Measurements from ENCODE around the gene MED12. TPM values are rescaled to one million over a fixed set of nuclear protein-coding genes. Genes with fewer than 3 reads are reported as not detected.

The MED12 gene
- total and polyA plus RNA-seq, 5 donors, result 10.2 to 25.9 (median 22.6) TPM

- no peak overlapping the region for H3K27ac ChIP-seq (ENCODE audit: low read length)
- WGBS, result 90% methylated on average over 12 of the region's 12 CpGs
- H3K27me3 ChIP-seq (ENCODE audit: control insufficient read depth, insufficient read depth), result no peaks in the 10 kb centered on the region
- intact Hi-C loops (cut with DNase I), result no loop called here
- H3K4me3 ChIP-seq (ENCODE audit: low read length), result no peak overlapping the region
- H3K9me3 ChIP-seq (ENCODE audit: control insufficient read depth, low read length), result no peaks in the 10 kb centered on the region
- no peaks in the 10 kb centered on the region for H3K4me1 ChIP-seq (ENCODE audit: control insufficient read depth, insufficient read depth, low read length)
- no peak for ATAC-seq
- DNase-seq, result no peak
Observed at GRCh38 chrX:71164071-71164470, 45.7 kb downstream of the MED12 start.

GRCh38 chrX:71166461-71166860, 48.1 kb downstream of the MED12 start:
- no peak for ATAC-seq
- Histone ChIP-seq H3K27me3 (ENCODE audit: control insufficient read depth, insufficient read depth) (no peaks in the 10 kb centered on the region), H3K27ac (ENCODE audit: low read length) (no peak overlapping the region), H3K4me1 (ENCODE audit: control insufficient read depth, insufficient read depth, low read length) (no peaks in the 10 kb centered on the region), H3K9me3 (ENCODE audit: control insufficient read depth, low read length) (no peaks in the 10 kb centered on the region), H3K4me3 (ENCODE audit: low read length) (no peak overlapping the region)
- WGBS, result 64% methylated on average over 6 of the region's 6 CpGs
- intact Hi-C loops (cut with DNase I), result no loop called here
- no peak for DNase-seq

- ATAC-seq, result no peak
- Histone ChIP-seq H3K27me3 (ENCODE audit: control insufficient read depth, insufficient read depth) (no peaks in the 10 kb centered on the region), H3K4me1 (ENCODE audit: control insufficient read depth, insufficient read depth, low read length) (no peaks in the 10 kb centered on the region), H3K4me3 (ENCODE audit: low read length) (no peak overlapping the region), H3K27ac (ENCODE audit: low read length) (no peak overlapping the region), H3K9me3 (ENCODE audit: control insufficient read depth, low read length) (no peaks in the 10 kb centered on the region)
- no peak for DNase-seq
- WGBS, result 89% methylated on average over 17 of the region's 17 CpGs
- intact Hi-C loops (cut with DNase I), result no loop called here
Observed at GRCh38 chrX:71167031-71167781, 48.8 kb downstream of the MED12 start.

GRCh38 chrX:71168134-71168533, 49.7 kb downstream of the MED12 start:
- intact Hi-C loops (cut with DNase I), result no loop called here
- Histone ChIP-seq H3K27me3 (ENCODE audit: control insufficient read depth, insufficient read depth) (no peaks in the 10 kb centered on the region), H3K4me1 (ENCODE audit: control insufficient read depth, insufficient read depth, low read length) (no peaks in the 10 kb centered on the region), H3K9me3 (ENCODE audit: control insufficient read depth, low read length) (no peaks in the 10 kb centered on the region), H3K4me3 (ENCODE audit: low read length) (no peak overlapping the region), H3K27ac (ENCODE audit: low read length) (no peak overlapping the region)
- ATAC-seq (no peak), DNase-seq (no peak)
- WGBS, result 98% methylated on average over 8 of the region's 8 CpGs

- H3K27me3 ChIP-seq (ENCODE audit: control insufficient read depth, insufficient read depth), result no peaks in the 10 kb centered on the region
- no peaks in the 10 kb centered on the region for H3K4me1 ChIP-seq (ENCODE audit: control insufficient read depth, insufficient read depth, low read length)
- H3K9me3 ChIP-seq (ENCODE audit: control insufficient read depth, low read length), result no peaks in the 10 kb centered on the region
- no peak for DNase-seq
- 87% methylated on average over 22 of the region's 22 CpGs for WGBS
- H3K4me3 ChIP-seq (ENCODE audit: low read length), result no peak overlapping the region
- intact Hi-C loops (cut with DNase I), result no loop called here
- no peak overlapping the region for H3K27ac ChIP-seq (ENCODE audit: low read length)
- no peak for ATAC-seq
Observed at GRCh38 chrX:71169586-71169985, 51.2 kb downstream of the MED12 start.

GRCh38 chrX:71170660-71171059, 52.3 kb downstream of the MED12 start:
- Histone ChIP-seq H3K9me3 (ENCODE audit: control insufficient read depth, low read length) (no peaks in the 10 kb centered on the region), H3K27ac (ENCODE audit: low read length) (no peak overlapping the region), H3K4me1 (ENCODE audit: control insufficient read depth, insufficient read depth, low read length) (no peaks in the 10 kb centered on the region), H3K4me3 (ENCODE audit: low read length) (no peak overlapping the region), H3K27me3 (ENCODE audit: control insufficient read depth, insufficient read depth) (no peaks in the 10 kb centered on the region)
- ATAC-seq, result no peak
- intact Hi-C loops (cut with DNase I), result loop anchor here in 2 of 4 donors (10.0 kb wide), 3 partner anchors 76 to 406 kb away; partner anchors contain the start of gene FOXO4 (in 2 of the 2)
- no peak for DNase-seq
- 80% methylated on average over 5 of the region's 5 CpGs for WGBS

GRCh38 chrX:71171110-71171801, 52.9 kb downstream of the MED12 start:
- Histone ChIP-seq H3K27ac (ENCODE audit: low read length) (no peak overlapping the region), H3K4me3 (ENCODE audit: low read length) (no peak overlapping the region), H3K9me3 (ENCODE audit: control insufficient read depth, low read length) (no peaks in the 10 kb centered on the region), H3K4me1 (ENCODE audit: control insufficient read depth, insufficient read depth, low read length) (no peaks in the 10 kb centered on the region), H3K27me3 (ENCODE audit: control insufficient read depth, insufficient read depth) (no peaks in the 10 kb centered on the region)
- 45% methylated on average over 12 of the region's 12 CpGs for WGBS
- intact Hi-C loops (cut with DNase I), result loop anchor here in 2 of 4 donors (10.0 kb wide), 3 partner anchors 76 to 406 kb away; partner anchors contain the start of gene FOXO4 (in 2 of the 2)
- DNase-seq, result no peak
- ATAC-seq, result no peak

GRCh38 chrX:71173440-71173839, 55.0 kb downstream of the MED12 start:
- no peak overlapping the region for H3K27ac ChIP-seq (ENCODE audit: low read length)
- H3K27me3 ChIP-seq (ENCODE audit: control insufficient read depth, insufficient read depth), result no peaks in the 10 kb centered on the region
- intact Hi-C loops (cut with DNase I), result loop anchor here in 2 of 4 donors (10.0 kb wide), 3 partner anchors 79 to 409 kb away; partner anchors contain the start of gene FOXO4 (in 2 of the 2)
- ATAC-seq (no peak), DNase-seq (no peak)
- WGBS, result 57% methylated on average over 2 of the region's 2 CpGs
- H3K9me3 ChIP-seq (ENCODE audit: control insufficient read depth, low read length), result no peaks in the 10 kb centered on the region
- H3K4me1 ChIP-seq (ENCODE audit: control insufficient read depth, insufficient read depth, low read length), result no peaks in the 10 kb centered on the region
- H3K4me3 ChIP-seq (ENCODE audit: low read length), result no peak overlapping the region

- DNase-seq, result no peak
- Histone ChIP-seq H3K27me3 (ENCODE audit: control insufficient read depth, insufficient read depth) (no peaks in the 10 kb centered on the region), H3K9me3 (ENCODE audit: control insufficient read depth, low read length) (no peaks in the 10 kb centered on the region), H3K27ac (ENCODE audit: low read length) (no peak overlapping the region), H3K4me1 (ENCODE audit: control insufficient read depth, insufficient read depth, low read length) (no peaks in the 10 kb centered on the region), H3K4me3 (ENCODE audit: low read length) (no peak overlapping the region)
- 94% methylated on average over 1 of the region's 1 CpG for WGBS
- no peak for ATAC-seq
- intact Hi-C loops (cut with DNase I), result loop anchor here in 2 of 4 donors (10.0 kb wide), 3 partner anchors 80 to 410 kb away; partner anchors contain the start of gene FOXO4 (in 2 of the 2)
Observed at GRCh38 chrX:71174795-71175194, 56.4 kb downstream of the MED12 start.

- WGBS, result 93% methylated on average over 5 of the region's 5 CpGs
- no peaks in the 10 kb centered on the region for H3K9me3 ChIP-seq (ENCODE audit: control insufficient read depth, low read length)
Observed at GRCh38 chrX:71175531-71175930, 57.1 kb downstream of the MED12 start.

GRCh38 chrX:71177327-71177726, 58.9 kb downstream of the MED12 start:
- H3K27ac ChIP-seq (ENCODE audit: low read length), result no peak overlapping the region
- no peaks in the 10 kb centered on the region for H3K9me3 ChIP-seq (ENCODE audit: control insufficient read depth, low read length)
- 62% methylated on average over 3 of the region's 3 CpGs for WGBS
- ATAC-seq, result no peak
- H3K4me3 ChIP-seq (ENCODE audit: low read length), result no peak overlapping the region
- no peaks in the 10 kb centered on the region for H3K27me3 ChIP-seq (ENCODE audit: control insufficient read depth, insufficient read depth)
- DNase-seq, result no peak
- H3K4me1 ChIP-seq (ENCODE audit: control insufficient read depth, insufficient read depth, low read length), result no peaks in the 10 kb centered on the region
- intact Hi-C loops (cut with DNase I), result loop anchor here in 2 of 4 donors (10.0 kb wide), 3 partner anchors 83 to 413 kb away; partner anchors contain the start of gene FOXO4 (in 2 of the 2)

More at GRCh38 chrX:71175531-71175930, 57.1 kb downstream of the MED12 start:
- Histone ChIP-seq H3K27ac (ENCODE audit: low read length) (no peak overlapping the region), H3K27me3 (ENCODE audit: control insufficient read depth, insufficient read depth) (no peaks in the 10 kb centered on the region), H3K4me3 (ENCODE audit: low read length) (no peak overlapping the region), H3K4me1 (ENCODE audit: control insufficient read depth, insufficient read depth, low read length) (no peaks in the 10 kb centered on the region)
- no peak for DNase-seq
- intact Hi-C loops (cut with DNase I), result loop anchor here in 2 of 4 donors (10.0 kb wide), 3 partner anchors 81 to 411 kb away; partner anchors contain the start of gene FOXO4 (in 2 of the 2)
- no peak for ATAC-seq
